DOHH2 (cell line): Measurements from ENCODE around the gene DNAH10.

ENCODE experiments used
- CTCF ChIP-seq: fragments of 200-600 bp; sonication (generic); IDR thresholded peaks from one replicate; pipeline ENCODE4 v1.5.1; 2014; ENCODE audit warnings: antibody characterized with exemption, mild to moderate bottlenecking, low read depth, low read length; ENCODE audit not compliant: poor library complexity, severe bottlenecking
- EZH2phosphoT487 ChIP-seq: fragments of 200-600 bp; sonication (generic); IDR thresholded peaks from 2 replicates; pipeline ENCODE4 v1.6.1; 2017; ENCODE audit warnings: borderline replicate concordance, mild to moderate bottlenecking, antibody characterized with exemption, low read length, moderate library complexity, mixed read lengths

DNA sequence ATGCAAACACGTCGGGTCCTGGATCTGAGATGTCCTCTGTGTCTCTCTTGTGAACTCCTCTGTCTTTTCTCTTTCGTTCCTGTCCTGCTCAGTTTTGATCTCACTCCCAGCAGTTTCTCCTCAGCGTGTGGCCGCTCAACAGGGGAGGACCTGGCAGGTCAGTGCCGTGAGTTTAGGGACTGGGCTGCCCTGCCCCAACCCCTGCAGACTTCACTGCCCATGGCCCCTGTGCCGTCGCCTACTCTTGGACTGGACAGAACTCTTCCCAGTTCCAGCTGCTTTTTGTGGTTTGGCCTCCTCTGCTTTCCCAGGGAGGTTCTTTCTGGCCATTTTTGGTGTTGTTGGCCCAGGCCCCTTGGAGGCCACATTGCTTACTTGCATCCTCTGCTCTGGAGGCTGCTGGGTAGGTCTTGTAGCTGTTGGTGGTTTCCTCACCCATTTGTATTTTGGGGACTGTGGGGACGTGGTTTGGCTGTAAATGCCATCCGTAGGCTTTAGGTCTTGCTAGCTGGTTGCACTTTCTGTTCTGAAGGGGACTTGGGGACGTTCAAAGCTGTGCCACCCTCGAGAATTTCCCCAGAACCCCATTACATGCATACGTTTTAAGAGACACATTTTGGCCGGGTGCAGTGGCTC is 20.0 kb upstream of the DNAH10 start:
- TF ChIP-seq CTCF (no peak), EZH2phosphoT487 (no peak)
